Common myeloid progenitor, CD34-positive (primary cell): Measurements from ENCODE around the gene ACSS2. TPM values are rescaled to one million over a fixed set of nuclear protein-coding genes. Genes with fewer than 3 reads are reported as not detected.

Experiments used
- CTCF ChIA-PET: fragments of 350-600 bp; sonication (Branson Sonifier 250); formaldehyde crosslinking; loops from one replicate; lab custom pipeline; 2021; ENCODE audit warnings: antibody characterized with exemption; lab: Charles Lee
- POLR2A ChIA-PET: fragments of 350-600 bp; sonication (Branson Sonifier 250); formaldehyde crosslinking; loops from one replicate; lab custom pipeline; 2021; ENCODE audit warnings: antibody characterized with exemption; lab: Charles Lee
- DNase-seq, 3 donors: peaks; one replicate each; pipeline versions ENCODE4 v3.0.0 to v3.0.0-alpha.2; 2013
- H3K27ac ChIP-seq, 2 experiments: 1 replicate in 1 of 2; 2 replicates in 1 of 2; pipeline ENCODE4 v1.7.0; 2013; ENCODE audit warnings: inconsistent platforms in 2 of 2, low read length in 2 of 2, mild to moderate bottlenecking in 2 of 2, low read depth in 1 of 2, moderate library complexity in 1 of 2; ENCODE audit not compliant: severe bottlenecking in 2 of 2, insufficient read depth in 1 of 2, poor library complexity in 1 of 2
- H3K27me3 ChIP-seq, 5 experiments: replicated peaks in 2 of 5; 1 replicate in 3 of 5; 2 replicates in 2 of 5; pipeline versions ENCODE4 v1.6.1 to v1.7.0; 2013; ENCODE audit warnings: low read length in 4 of 5, mild to moderate bottlenecking in 2 of 5, moderate library complexity in 2 of 5, inconsistent platforms in 1 of 5; ENCODE audit not compliant: insufficient read depth in 5 of 5, control insufficient read depth in 4 of 5
- H3K36me3 ChIP-seq, 4 experiments: 1 replicate in 2 of 4; 2 replicates in 2 of 4; pipeline versions ENCODE4 v1.6.1 to v1.7.0; 2013; ENCODE audit warnings: low read length in 3 of 4, control low read depth in 1 of 4, mild to moderate bottlenecking in 1 of 4; ENCODE audit not compliant: control insufficient read depth in 4 of 4, insufficient read depth in 4 of 4
- H3K4me1 ChIP-seq, 4 experiments: 1 replicate in 3 of 4; 2 replicates in 1 of 4; pipeline versions ENCODE4 v1.6.1 to v1.7.1; 2013; ENCODE audit warnings: low read length in 3 of 4, mild to moderate bottlenecking in 3 of 4, control low read depth in 1 of 4, inconsistent platforms in 1 of 4, moderate library complexity in 1 of 4; ENCODE audit not compliant: control insufficient read depth in 4 of 4, insufficient read depth in 4 of 4; ENCODE audit errors: control extremely low read depth in 1 of 4
- H3K4me3 ChIP-seq, 7 experiments: 1 replicate in 4 of 7; 2 replicates in 3 of 7; pipeline versions ENCODE4 v1.5.1 to v1.7.0; 2013; ENCODE audit warnings: mild to moderate bottlenecking in 7 of 7, low read length in 6 of 7, moderate library complexity in 6 of 7, inconsistent platforms in 2 of 7, low read depth in 2 of 7, control low read depth in 1 of 7; ENCODE audit not compliant: insufficient read depth in 4 of 7, control insufficient read depth in 1 of 7; ENCODE audit errors: extremely low read depth in 1 of 7
- H3K9me3 ChIP-seq, 5 experiments: 1 replicate in 4 of 5; 2 replicates in 1 of 5; pipeline versions ENCODE4 v1.6.1 to v1.7.1; 2013; ENCODE audit warnings: low read length in 4 of 5, mild to moderate bottlenecking in 2 of 5, inconsistent platforms in 1 of 5, low read depth in 1 of 5, moderate library complexity in 1 of 5; ENCODE audit not compliant: control insufficient read depth in 4 of 5, insufficient read depth in 2 of 5; ENCODE audit errors: control extremely low read depth in 1 of 5
- WGBS: methylation state at CpG from one replicate; pipeline ENCODE4 v1.1.5; 2013; ENCODE audit not compliant: insufficient coverage; 5-methylcytosine and 5-hydroxymethylcytosine counted together
- polyA plus RNA-seq: library from polyadenylated mRNA; unstranded; fragments of 120-200 nt; gene quantifications from one replicate; pipeline ENCODE4 v1.2.1, GENCODE V29; 2013

The ACSS2 gene, protein sequence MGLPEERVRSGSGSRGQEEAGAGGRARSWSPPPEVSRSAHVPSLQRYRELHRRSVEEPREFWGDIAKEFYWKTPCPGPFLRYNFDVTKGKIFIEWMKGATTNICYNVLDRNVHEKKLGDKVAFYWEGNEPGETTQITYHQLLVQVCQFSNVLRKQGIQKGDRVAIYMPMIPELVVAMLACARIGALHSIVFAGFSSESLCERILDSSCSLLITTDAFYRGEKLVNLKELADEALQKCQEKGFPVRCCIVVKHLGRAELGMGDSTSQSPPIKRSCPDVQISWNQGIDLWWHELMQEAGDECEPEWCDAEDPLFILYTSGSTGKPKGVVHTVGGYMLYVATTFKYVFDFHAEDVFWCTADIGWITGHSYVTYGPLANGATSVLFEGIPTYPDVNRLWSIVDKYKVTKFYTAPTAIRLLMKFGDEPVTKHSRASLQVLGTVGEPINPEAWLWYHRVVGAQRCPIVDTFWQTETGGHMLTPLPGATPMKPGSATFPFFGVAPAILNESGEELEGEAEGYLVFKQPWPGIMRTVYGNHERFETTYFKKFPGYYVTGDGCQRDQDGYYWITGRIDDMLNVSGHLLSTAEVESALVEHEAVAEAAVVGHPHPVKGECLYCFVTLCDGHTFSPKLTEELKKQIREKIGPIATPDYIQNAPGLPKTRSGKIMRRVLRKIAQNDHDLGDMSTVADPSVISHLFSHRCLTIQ
- polyA plus RNA-seq, result 33.2 TPM

- H3K36me3 ChIP-seq, result no peaks in the 10 kb centered on the region
- peak within 1 kb of the TSS; percentile 74 to 94 (median 76) for H3K4me3 ChIP-seq
- peak within 1 kb of the TSS; percentile 54 to 80 for H3K27ac ChIP-seq
- no peaks in the 10 kb centered on the region for H3K9me3 ChIP-seq
- ChIA-PET CTCF (interaction anchor here (1.3 to 6.1 kb wide), 3 partner anchors 65 to 81 kb away, joined by 4 to 87 read pairs (median 42); partner anchors contain the start of genes GSS and MYH7B), POLR2A (interaction anchor here (0.6 to 2.1 kb wide), 5 partner anchors 8 to 832 kb away, joined by 3 to 9 read pairs (median 3); partner anchors contain the start of genes GSS and MYH7B)
- H3K27me3 ChIP-seq, result peaks cover 0 to 3% (median 0%) of the 10 kb centered on the region in 5 experiments
- no peak for DNase-seq
- peaks cover 5 to 43% (median 33%) of the 10 kb centered on the region in 4 experiments for H3K4me1 ChIP-seq
- WGBS, result under 1% methylated on average over 54 of the region's 63 CpGs
Observed at GRCh38 chr20:34876406-34877282, at the start of gene ACSS2. Gene ACSS2, plus strand, starts transcription at chr20:34876612. Its CDS starts 34 bp downstream, at chr20:34876646.

GRCh38 chr20:34829191-34829590 lies 47.2 kb upstream of the ACSS2 start:
- peak in 2 of 3 donors; percentile 12 to 27 for DNase-seq
- H3K4me1 ChIP-seq, result peaks cover under 1 to 19% (median 8%) of the 10 kb centered on the region in 4 experiments
- no peaks in the 10 kb centered on the region for H3K36me3 ChIP-seq
- no peak overlapping the region for H3K4me3 ChIP-seq
- peaks cover 0 to 2% (median 0%) of the 10 kb centered on the region in 5 experiments for H3K27me3 ChIP-seq
- ChIA-PET CTCF (interaction anchor here (0.9 to 1.1 kb wide), 2 partner anchors 37 to 130 kb away, joined by 3 to 4 read pairs; no protein-coding TSS in a partner anchor), POLR2A (interaction anchor here (0.7 kb wide), 1 partner anchor 274 kb away, joined by 4 read pairs; no protein-coding TSS in a partner anchor)
- H3K9me3 ChIP-seq, result no peaks in the 10 kb centered on the region
- 79% methylated on average over 2 of the region's 3 CpGs for WGBS
- H3K27ac ChIP-seq, result no peak overlapping the region

DNA sequence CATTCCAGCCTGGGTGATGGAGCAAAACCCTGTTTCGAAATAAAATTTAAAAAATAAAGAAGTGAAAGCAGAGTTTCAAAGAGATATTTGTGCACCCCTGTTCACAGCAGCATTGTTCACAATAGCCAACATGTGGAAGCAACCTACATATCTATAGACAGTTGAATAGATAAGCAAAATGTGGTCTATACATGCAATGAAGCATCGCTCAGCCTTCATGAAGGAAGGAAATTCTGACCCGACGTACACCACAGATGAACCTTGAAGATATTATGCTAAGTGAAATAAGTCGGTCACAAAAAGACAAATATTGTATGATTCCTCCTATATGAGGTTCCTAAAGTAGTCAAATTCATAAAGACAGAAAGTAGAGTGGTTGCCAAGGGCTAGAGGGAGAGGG lies 44.5 kb upstream of the ACSS2 start:
- Histone ChIP-seq H3K4me3 (no peak overlapping the region), H3K4me1 (peaks cover 0 to 8% (median 0%) of the 10 kb centered on the region in 4 experiments), H3K9me3 (no peaks in the 10 kb centered on the region), H3K36me3 (no peaks in the 10 kb centered on the region), H3K27ac (no peak overlapping the region), H3K27me3 (peaks cover 0 to 2% (median 0%) of the 10 kb centered on the region in 5 experiments)
- DNase-seq, result peak in 2 of 3 donors; percentile 37 to 55
- ChIA-PET CTCF (interaction anchor here (1.6 kb wide), 1 partner anchor 124 kb away, joined by 7 read pairs; the partner anchor contains the start of genes GSS and MYH7B), POLR2A (no interaction called here)
- 71% methylated on average over 2 of the region's 5 CpGs for WGBS

- WGBS, result 65% methylated on average over 5 of the region's 6 CpGs
- Histone ChIP-seq H3K27ac (no peak overlapping the region), H3K36me3 (no peaks in the 10 kb centered on the region), H3K4me3 (no peak overlapping the region), H3K4me1 (peaks cover 0 to 8% (median 0%) of the 10 kb centered on the region in 4 experiments), H3K27me3 (peaks cover 0 to 2% (median 0%) of the 10 kb centered on the region in 5 experiments), H3K9me3 (no peaks in the 10 kb centered on the region)
- DNase-seq, result peak; percentile 40 to 68 (median 64)
- POLR2A ChIA-PET, result no interaction called here
- CTCF ChIA-PET, result interaction anchor here (0.6 to 3.1 kb wide), 9 partner anchors 14 to 138 kb away, joined by 3 to 13 read pairs (median 5); partner anchors contain the start of genes GSS and MYH7B
Observed at GRCh38 chr20:34834459-34834893, 41.9 kb upstream of the ACSS2 start.

DNA sequence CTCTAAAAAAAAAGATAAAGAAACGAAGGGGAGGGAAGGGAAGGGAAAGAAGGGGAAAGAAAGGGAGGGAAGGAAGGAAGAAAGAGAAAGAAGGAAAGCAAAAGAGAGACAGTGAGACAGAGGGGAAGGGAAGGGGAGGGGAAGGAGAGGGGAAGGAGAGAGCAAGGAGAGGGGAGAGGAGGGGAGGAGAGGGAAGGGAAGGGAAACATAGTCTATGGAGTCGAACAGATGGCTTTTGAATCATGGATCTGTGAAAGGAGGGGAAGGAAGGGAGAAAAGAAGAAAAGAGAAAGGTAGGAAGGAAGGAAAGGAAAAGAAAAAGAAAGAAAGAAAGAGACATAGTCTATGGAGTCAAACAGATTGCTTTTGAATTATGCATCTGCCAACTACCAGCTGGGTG lies 34.3 kb upstream of the ACSS2 start:
- H3K27me3 ChIP-seq, result no peaks in the 10 kb centered on the region
- WGBS, result 89% methylated on average over 2 of the region's 2 CpGs
- ChIA-PET CTCF (interaction anchor here (0.5 kb wide), 1 partner anchor 634 kb away, joined by 3 read pairs; no protein-coding TSS in a partner anchor), POLR2A (interaction anchor here (0.6 kb wide), 1 partner anchor 147 kb away, joined by 14 read pairs; no protein-coding TSS in a partner anchor)
- H3K4me3 ChIP-seq, result no peak overlapping the region
- no peak for DNase-seq
- H3K4me1 ChIP-seq, result no peaks in the 10 kb centered on the region
- H3K27ac ChIP-seq, result no peak overlapping the region
- no peaks in the 10 kb centered on the region for H3K9me3 ChIP-seq
- no peaks in the 10 kb centered on the region for H3K36me3 ChIP-seq

GRCh38 chr20:34843421-34843820 lies 33.0 kb upstream of the ACSS2 start:
- no peaks in the 10 kb centered on the region for H3K4me1 ChIP-seq
- ChIA-PET CTCF (no interaction called here), POLR2A (no interaction called here)
- no peak overlapping the region for H3K4me3 ChIP-seq
- no peak for DNase-seq
- H3K27ac ChIP-seq, result no peak overlapping the region
- WGBS, result 100% methylated on average over 1 of the region's 2 CpGs
- no peaks in the 10 kb centered on the region for H3K9me3 ChIP-seq
- no peaks in the 10 kb centered on the region for H3K27me3 ChIP-seq
- H3K36me3 ChIP-seq, result no peaks in the 10 kb centered on the region
